Neural cell (in vitro differentiated cells): Measurements from ENCODE around the gene PPP1R36. TPM values are rescaled to one million over a fixed set of nuclear protein-coding genes. Genes with fewer than 3 reads are reported as not detected.

Experiments used
- H2AFZ ChIP-seq: fragments of 200-600, 300-800 bp; sonication (generic), shearing (Covaris generic); 2 replicates; pipeline ENCODE4 v1.6.0; 2014; ENCODE audit warnings: low read depth, mild to moderate bottlenecking, antibody characterized with exemption, low read length, moderate library complexity
- H3F3A ChIP-seq: fragments of 200-600 bp; shearing (Covaris generic); 2 replicates; pipeline ENCODE4 v1.6.1; 2016; ENCODE audit warnings: mild to moderate bottlenecking, moderate library complexity, mixed read lengths, antibody characterized with exemption, low read length; ENCODE audit not compliant: insufficient read depth, poor library complexity, severe bottlenecking
- H3K27ac ChIP-seq: fragments of 200-600, 300-800 bp; sonication (generic), shearing (Covaris generic); 2 replicates; pipeline ENCODE4 v1.5.1; 2014; ENCODE audit warnings: mild to moderate bottlenecking, low read length, moderate library complexity
- H3K27me3 ChIP-seq: fragments of 300-800, 200-600 bp; sonication (generic), shearing (Covaris generic); 2 replicates; pipeline ENCODE4 v1.6.0; 2014; ENCODE audit warnings: mild to moderate bottlenecking, low read depth, low read length, moderate library complexity; ENCODE audit not compliant: insufficient read depth
- H3K36me3 ChIP-seq: fragments of 300-800, 200-600 bp; sonication (generic), shearing (Covaris generic); 2 replicates; pipeline ENCODE4 v1.5.1; 2014; ENCODE audit warnings: mild to moderate bottlenecking, antibody characterized with exemption, low read length, moderate library complexity; ENCODE audit not compliant: insufficient read depth
- H3K4me2 ChIP-seq: fragments of 300-800, 200-600 bp; sonication (generic), shearing (Covaris generic); 2 replicates; pipeline ENCODE4 v1.6.0; 2014; ENCODE audit warnings: mild to moderate bottlenecking, low read length
- H3K4me3 ChIP-seq: fragments of 300-800, 200-600 bp; sonication (generic), shearing (Covaris generic); 2 replicates; pipeline ENCODE4 v1.5.1; 2014; ENCODE audit warnings: mild to moderate bottlenecking, low read length, moderate library complexity
- H3K79me2 ChIP-seq: fragments of 200-600 bp; shearing (Covaris generic); replicated peaks from 2 replicates; pipeline ENCODE4 v1.6.0; 2014; ENCODE audit warnings: mild to moderate bottlenecking, low read length, moderate library complexity; ENCODE audit not compliant: insufficient read depth
- H3K9ac ChIP-seq: fragments of 300-800, 200-600 bp; sonication (generic), shearing (Covaris generic); 2 replicates; pipeline ENCODE4 v1.6.1; 2016; ENCODE audit warnings: mild to moderate bottlenecking, low read length, mixed read lengths
- H3K9me2 ChIP-seq: fragments of 200-600 bp; shearing (Covaris generic); 2 replicates; pipeline ENCODE4 v1.6.1; 2016; ENCODE audit warnings: mild to moderate bottlenecking, low read length, mixed read lengths; ENCODE audit not compliant: insufficient read depth
- H3K9me3 ChIP-seq: fragments of 200-600, 300-800 bp; sonication (generic), shearing (Covaris generic); 2 replicates; pipeline ENCODE4 v1.6.1; 2016; ENCODE audit warnings: mild to moderate bottlenecking, mixed run types, low read length, moderate library complexity, mixed read lengths
- H4K20me1 ChIP-seq: fragments of 200-600 bp; shearing (Covaris generic); 2 replicates; pipeline ENCODE4 v1.6.1; 2016; ENCODE audit warnings: mild to moderate bottlenecking, mixed run types; ENCODE audit not compliant: insufficient read depth
- CTCF ChIP-seq: fragments of 450-650 bp; IDR thresholded peaks from 2 replicates; pipeline ENCODE4 v1.5.1; 2014; ENCODE audit warnings: antibody characterized with exemption, mild to moderate bottlenecking, moderate library complexity; ENCODE audit not compliant: poor library complexity, severe bottlenecking
- EP300 ChIP-seq: fragments of 450-650 bp; conservative IDR thresholded peaks from 2 replicates; pipeline ENCODE4 v1.6.1; 2014; ENCODE audit warnings: antibody characterized with exemption, mild to moderate bottlenecking, moderate library complexity; ENCODE audit not compliant: poor library complexity, severe bottlenecking
- EZH2 ChIP-seq: fragments of 200-600, 300-800 bp; shearing (Covaris generic), sonication (generic); IDR thresholded peaks from 2 replicates; pipeline ENCODE4 v1.6.1; 2014; ENCODE audit warnings: antibody characterized with exemption, low read length, borderline replicate concordance, mild to moderate bottlenecking; ENCODE audit not compliant: insufficient read depth, poor library complexity, severe bottlenecking
- MXI1 ChIP-seq: fragments of 450-650 bp; conservative IDR thresholded peaks from 2 replicates; pipeline ENCODE4 v1.6.1; 2014; ENCODE audit warnings: antibody characterized with exemption, mild to moderate bottlenecking; ENCODE audit not compliant: poor library complexity, severe bottlenecking
- POLR2AphosphoS5 ChIP-seq: IDR thresholded peaks from 2 replicates; pipeline ENCODE4 v1.6.1; 2012
- RAD21 ChIP-seq: fragments of 450-650 bp; conservative IDR thresholded peaks from 2 replicates; pipeline ENCODE4 v1.6.1; 2014; ENCODE audit warnings: antibody characterized with exemption, mild to moderate bottlenecking, moderate library complexity
- REST ChIP-seq: IDR thresholded peaks from 2 replicates; pipeline ENCODE4 v1.6.1; 2012; ENCODE audit warnings: borderline replicate concordance
- SMC3 ChIP-seq: fragments of 450-650 bp; conservative IDR thresholded peaks from 2 replicates; pipeline ENCODE4 v1.6.1; 2014; ENCODE audit warnings: antibody characterized with exemption, mild to moderate bottlenecking, moderate library complexity; ENCODE audit not compliant: poor library complexity
- TAF1 ChIP-seq: IDR thresholded peaks from 2 replicates; pipeline ENCODE4 v1.6.1; 2012; ENCODE audit warnings: low read depth
- polyA plus RNA-seq: library from polyadenylated mRNA; depleted of rRNA; stranded (reverse); fragments of >200 nt; gene quantifications from 2 replicates; pipeline ENCODE4 v1.2.3, GENCODE V29; 2014

The PPP1R36 gene
- polyA plus RNA-seq, 1 donor from 2014 or later = not detected

DNA sequence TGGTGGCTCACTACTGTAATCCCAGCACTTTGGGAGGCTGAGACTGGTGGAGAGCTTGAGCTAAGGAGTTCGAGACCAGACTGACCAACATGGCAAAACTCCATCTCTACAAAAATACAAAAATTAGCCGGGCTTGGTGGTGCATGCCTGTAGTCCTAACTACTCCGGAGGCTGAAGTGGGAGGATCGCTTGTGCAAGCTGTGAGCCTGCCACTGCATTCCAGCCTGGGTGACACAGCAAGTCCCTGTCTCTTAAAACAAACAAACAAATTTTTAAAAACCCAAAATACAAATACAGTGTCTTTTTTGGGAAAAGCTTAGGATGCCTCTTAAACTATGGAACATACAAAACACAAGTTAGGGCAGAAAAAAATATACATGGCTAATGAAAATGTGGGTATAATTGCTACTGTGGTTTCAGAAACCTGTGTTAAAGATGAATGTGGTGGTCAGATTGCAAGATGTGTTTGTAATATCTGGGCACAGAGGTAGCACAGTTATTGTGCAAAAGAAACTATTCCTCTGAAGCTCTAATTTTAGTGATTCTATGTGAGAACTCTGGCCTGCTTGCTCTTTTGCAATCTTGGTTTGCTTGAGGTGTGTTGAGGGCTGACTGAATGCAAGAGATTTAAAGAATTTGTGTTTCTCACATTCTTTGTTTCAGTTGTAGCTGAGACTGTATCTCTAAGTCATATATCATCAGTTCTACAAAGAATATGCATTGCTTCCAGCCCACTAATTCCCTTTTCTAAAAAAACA, 13.1 kb upstream of the PPP1R36 start:
- no peak overlapping the region for H2AFZ ChIP-seq
- no peak overlapping the region for H3K4me2 ChIP-seq
- no peaks in the 10 kb centered on the region for H3K79me2 ChIP-seq
- H3K27me3 ChIP-seq = peaks cover 12% of the 10 kb centered on the region
- TF ChIP-seq CTCF (no peak), MXI1 (no peak), POLR2AphosphoS5 (no peak), EP300 (no peak), SMC3 (no peak), REST (no peak), TAF1 (no peak), RAD21 (no peak), EZH2 (no peak)
- H3K9ac ChIP-seq = no peak overlapping the region
- no peaks in the 10 kb centered on the region for H3F3A ChIP-seq
- no peak overlapping the region for H3K4me3 ChIP-seq
- no peaks in the 10 kb centered on the region for H3K36me3 ChIP-seq
- no peaks in the 10 kb centered on the region for H4K20me1 ChIP-seq
- no peaks in the 10 kb centered on the region for H3K9me2 ChIP-seq
- H3K9me3 ChIP-seq = peaks cover 13% of the 10 kb centered on the region
- H3K27ac ChIP-seq = no peak overlapping the region

DNA sequence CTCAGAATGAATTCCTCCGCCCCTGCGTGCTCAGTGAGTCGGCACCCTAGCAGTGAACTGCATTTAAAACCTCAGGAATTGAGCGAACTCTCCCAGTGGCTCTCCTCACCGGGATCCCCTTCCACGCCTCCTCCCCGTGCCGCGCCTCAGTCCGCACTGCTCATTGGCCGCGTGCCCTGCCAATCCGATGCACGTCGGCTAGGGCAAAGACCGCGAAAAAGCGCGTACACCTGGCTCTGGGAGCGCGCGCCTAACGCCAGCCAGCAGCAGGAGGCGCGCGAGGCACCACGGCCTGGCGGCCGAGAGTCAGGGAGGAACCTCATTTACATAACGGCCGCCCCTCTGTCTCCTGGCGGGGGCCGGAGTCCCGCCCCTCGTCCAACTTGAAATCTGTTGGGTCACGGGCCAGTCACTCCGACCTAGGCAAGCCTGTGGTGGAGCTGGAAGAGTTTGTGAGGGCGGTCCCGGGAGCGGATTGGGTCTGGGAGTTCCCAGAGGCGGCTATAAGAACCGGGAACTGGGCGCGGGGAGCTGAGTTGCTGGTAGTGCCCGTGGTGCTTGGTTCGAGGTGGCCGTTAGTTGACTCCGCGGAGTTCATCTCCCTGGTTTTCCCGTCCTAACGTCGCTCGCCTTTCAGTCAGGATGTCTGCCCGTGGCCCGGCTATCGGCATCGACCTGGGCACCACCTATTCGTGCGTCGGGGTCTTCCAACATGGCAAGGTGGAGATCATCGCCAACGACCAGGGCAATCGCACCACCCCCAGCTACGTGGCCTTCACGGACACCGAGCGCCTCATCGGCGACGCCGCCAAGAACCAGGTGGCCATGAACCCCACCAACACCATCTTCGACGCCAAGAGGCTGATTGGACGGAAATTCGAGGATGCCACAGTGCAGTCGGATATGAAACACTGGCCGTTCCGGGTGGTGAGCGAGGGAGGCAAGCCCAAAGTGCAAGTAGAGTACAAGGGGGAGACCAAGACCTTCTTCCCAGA, 9.3 kb upstream of the PPP1R36 start, which contains the start of gene HSPA2:
TSS of gene HSPA2 (plus strand) at position 534 of the 995 bp plus-strand sequence. CDS start at position 643, 109 bp downstream.
- no peaks in the 10 kb centered on the region for H3K9me2 ChIP-seq
- peak; percentile 40 for TF ChIP-seq CTCF
- TF ChIP-seq RAD21 = no peak
- peaks cover 12% of the 10 kb centered on the region for H3K27me3 ChIP-seq
- no peak within 1 kb of the TSS for H3K27ac ChIP-seq
- no peaks in the 10 kb centered on the region for H3F3A ChIP-seq
- no peaks in the 10 kb centered on the region for H4K20me1 ChIP-seq
- no peaks in the 10 kb centered on the region for H3K79me2 ChIP-seq
- H2AFZ ChIP-seq = no peak within 1 kb of the TSS
- H3K9ac ChIP-seq = no peak within 1 kb of the TSS
- peaks cover 15% of the 10 kb centered on the region for H3K9me3 ChIP-seq
- H3K4me2 ChIP-seq = no peak within 1 kb of the TSS
- no peaks in the 10 kb centered on the region for H3K36me3 ChIP-seq
- H3K4me3 ChIP-seq = peak within 1 kb of the TSS; percentile 54
